HTR-8/SVneo (cell line): Measurements from ENCODE around the gene NETO1.

Experiments used
- DNase-seq: peaks from one replicate; pipeline ENCODE4 v3.0.0; 2011; ENCODE audit warnings: low spot score, mixed read lengths; ENCODE audit not compliant: insufficient read length
- FAIRE-seq: peaks from 2 replicates; lab custom pipeline; 2011; peaks lifted over from hg19 to GRCh38; lab: Jason Lieb, UNC

The NETO1 gene

DNA sequence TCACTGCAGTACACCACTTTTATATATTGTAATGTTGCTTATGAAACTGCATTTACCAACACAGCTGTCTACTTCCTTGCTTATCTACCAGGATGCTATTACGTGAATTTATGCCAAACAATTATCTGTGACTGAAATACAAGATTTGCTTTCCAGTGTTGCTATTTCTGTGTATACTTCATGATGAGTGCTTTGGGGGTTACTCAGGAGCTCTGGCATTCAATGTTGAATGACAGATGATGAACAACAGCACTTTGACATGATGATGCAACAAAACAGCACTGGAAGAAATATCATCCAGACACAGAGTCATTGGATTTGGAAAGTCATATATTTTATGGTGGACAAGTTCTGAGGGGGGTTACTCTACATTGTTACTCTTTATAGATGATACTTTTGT is 125.8 kb downstream of the NETO1 start:
- DNase-seq, result peak; percentile 9
- no peak for FAIRE-seq

DNA sequence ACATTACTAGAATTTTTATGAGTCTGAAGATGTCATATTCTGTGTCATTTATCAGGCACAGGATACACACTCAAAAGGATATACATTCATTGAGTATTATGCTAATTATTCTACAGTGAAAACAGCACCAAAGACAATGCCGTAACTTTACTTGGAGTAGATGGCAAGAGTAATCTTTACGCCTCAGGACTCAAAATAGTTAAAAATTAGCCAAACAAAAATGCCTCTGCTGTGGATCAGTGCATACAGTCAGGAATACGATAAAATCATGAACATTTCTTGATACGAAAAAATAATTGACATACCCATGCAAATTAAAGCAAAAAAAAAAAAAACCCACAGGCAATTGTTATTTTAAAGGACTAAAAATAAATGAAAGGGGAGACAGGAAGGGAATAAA is 129.7 kb downstream of the NETO1 start:
- FAIRE-seq, result no peak
- DNase-seq, result no peak

DNA sequence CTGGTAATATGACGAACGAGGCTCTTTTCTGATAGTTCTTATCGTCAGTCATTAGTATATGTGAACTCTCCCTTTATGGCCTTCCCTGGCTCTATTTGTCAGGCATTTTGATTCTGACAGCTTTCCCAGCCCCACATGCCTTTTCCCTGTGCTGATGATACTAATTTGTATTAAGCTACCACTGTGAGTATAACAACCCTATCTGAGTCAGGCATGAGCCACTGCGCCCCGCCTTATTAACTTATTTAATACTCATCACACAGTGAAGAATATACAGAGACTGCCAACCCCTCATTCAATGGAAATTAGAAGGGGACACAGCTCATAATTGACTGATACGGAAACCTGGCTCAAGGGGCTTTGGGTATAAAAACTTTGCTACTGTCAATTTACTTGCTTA is 140.0 kb downstream of the NETO1 start:
- DNase-seq, result no peak
- no peak for FAIRE-seq

DNA sequence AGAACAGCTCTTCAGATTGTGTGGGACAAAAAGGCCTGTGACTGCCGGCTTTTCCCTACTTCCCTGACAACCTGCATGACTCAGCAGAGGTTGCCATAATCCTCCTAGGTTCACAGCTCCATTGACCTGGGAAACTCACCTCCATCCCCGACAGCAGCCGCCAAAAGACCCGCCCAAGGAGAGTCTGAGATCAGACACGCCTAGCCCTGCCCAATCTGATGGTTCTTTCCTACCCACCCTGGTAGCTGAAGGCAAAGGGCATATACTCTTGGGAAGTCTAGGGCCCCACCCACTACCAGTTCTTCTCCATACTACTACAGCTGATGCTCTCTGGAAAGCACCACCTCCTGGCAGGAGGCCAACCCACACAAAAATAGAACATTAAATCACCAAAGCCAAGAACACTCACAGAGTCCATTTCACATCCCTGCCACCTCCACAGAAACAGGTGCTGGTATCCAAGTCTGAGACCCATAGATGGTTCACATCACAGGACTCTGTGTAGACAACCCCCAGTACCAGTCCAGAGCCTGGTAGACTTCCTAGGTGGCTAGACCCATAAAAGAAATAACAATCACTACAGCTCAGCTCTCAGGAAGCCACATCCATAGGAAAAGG is 140.6 kb downstream of the NETO1 start:
- DNase-seq (no peak), FAIRE-seq (no peak)

DNA sequence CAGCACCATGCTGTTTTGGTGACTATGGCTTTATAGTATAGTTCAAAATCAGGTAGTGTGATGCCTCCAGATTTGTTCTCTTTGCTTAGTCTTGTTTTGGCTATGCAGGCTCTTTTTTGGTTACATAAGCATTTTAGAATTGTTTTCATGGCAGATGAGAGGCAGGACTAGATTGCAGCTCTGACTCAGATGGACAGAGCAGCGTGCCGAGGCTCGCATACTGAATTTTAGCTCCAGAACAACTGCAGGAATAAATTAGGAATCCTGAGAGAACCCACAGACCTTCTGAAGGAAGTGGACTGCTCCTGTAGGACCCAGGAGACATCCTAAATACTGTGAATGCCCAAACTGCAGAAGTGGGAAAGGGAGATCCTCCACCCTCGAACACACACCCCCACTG is 141.6 kb downstream of the NETO1 start:
- FAIRE-seq (no peak), DNase-seq (no peak)

DNA sequence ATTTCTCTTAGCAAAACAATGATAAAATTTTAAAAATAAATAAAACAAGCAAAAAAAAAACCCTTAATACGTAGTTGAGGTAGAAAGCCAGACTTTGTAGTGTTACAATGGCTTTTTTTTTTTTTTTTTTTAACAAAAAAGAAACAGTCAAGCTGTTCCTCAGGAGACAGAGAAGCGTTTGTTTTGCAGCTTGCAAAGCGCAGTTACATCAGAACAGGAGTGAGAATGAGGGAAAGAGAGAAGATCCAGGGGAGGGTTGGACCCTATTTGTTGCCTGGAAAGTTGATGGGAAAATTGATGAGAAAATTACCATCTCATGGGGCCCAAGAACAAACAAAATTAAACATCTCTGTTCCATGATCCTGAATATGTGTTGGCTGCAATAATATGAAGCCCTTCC is 146.5 kb downstream of the NETO1 start:
- no peak for FAIRE-seq
- DNase-seq, result no peak

DNA sequence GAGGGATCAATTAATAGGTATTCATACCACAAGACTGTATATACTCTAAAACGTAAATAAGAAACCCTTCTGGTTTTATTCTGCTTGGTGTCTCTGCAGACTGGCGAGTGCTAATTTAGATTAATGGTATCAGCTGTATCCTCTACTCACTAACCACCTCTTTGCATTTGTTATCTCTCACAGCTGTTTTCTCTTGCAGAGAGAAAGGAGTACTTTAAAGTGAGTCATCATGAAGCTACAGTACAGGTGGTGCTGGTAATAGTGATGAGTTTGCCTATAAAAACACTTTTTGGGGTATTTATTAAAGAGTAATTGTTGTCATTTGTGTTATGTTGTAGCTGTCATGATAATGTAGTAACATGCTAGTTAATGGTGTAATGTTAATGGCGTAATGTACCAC is 147.7 kb downstream of the NETO1 start:
- FAIRE-seq (no peak), DNase-seq (no peak)

DNA sequence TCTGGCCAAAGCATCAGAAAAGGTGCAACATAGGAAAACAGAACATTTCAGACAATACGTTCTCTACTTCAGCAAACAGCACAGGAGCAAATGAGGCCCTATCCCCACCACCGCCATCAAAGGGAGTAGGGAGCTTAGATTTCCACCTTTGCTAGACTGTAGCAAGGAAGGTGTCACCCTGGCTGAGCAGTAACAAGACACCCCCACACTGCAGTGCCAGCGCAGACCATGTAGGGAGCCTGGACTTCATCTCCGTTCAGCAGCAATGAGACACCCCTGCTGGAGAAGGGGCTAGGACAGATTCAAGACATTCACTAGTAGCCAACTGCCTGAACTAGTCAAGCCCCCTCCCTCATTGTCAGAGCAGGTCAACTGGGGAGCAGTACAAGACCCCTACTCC is 163.6 kb downstream of the NETO1 start:
- FAIRE-seq (no peak), DNase-seq (no peak)

DNA sequence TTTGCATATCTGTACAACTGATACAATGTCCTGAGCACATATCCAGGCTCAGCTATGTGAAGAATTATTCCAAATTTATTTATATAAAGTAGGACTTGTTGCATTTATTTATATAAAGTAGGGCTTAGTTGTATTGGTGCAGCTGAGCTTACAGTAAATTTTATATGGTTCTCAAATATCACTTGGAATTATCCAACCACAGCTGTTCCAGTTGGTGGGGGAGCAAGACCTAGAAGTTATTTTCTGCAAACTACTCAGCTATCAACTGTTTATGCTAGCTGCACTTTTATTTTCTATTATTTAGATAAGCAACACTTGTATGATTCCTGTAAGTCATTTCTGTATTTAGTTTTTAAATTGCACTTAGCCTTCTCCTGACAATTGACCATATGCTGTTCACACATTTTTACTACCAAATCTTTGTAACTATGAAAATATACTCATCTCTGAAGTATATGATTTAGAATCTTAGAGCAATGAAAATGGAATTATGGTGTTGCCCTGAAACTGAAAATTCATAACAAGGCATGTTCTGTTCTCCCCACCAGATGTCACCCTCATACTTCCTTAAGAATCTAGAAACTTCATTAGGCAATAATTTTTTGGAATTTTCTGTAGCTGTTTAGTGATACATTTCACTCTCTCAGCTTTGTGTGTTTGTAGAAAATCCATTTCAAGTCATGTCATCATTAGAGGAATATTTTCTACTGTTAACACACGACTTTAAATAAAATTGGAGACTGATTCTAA is 166.7 kb downstream of the NETO1 start:
- FAIRE-seq (no peak), DNase-seq (no peak)

DNA sequence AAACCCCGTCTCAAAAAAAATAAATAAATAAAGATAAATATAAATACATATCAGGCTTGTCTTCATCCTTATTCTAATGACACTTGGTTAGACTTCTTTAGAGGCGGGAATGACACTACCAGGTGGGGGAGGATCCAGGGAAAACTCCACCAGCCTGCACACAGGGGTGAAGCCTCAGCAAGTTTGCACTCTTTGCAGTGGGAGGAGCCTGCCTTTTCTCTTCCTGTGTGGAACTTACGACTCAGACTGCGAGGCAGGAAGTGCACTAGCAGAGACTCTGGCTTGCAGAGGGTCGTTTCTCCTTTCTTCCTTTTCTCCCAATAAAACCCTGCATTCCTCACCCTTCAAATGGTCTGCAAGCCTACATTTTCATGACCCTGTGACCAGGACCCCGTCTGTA is 170.1 kb downstream of the NETO1 start:
- DNase-seq (no peak), FAIRE-seq (no peak)

DNA sequence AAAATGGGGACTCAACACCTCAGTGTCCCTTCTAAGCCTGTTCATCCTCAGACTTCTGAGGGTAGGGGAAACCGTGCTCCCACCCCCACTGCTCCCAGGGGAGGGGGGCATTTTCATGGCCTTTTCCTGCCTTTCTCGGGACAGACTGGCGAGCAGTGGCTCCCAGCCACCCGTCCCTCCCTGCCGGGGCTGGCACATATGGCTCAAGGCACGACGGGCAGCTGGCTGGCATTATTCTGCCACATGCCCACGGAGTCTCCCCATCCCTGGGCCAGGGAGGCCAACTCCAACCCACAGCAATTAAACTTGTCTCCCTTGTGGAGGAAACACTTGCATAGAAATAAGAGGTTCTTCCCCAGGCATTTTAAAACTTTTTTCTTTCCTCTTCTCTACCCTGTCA is 175.2 kb downstream of the NETO1 start:
- no peak for FAIRE-seq
- DNase-seq, result no peak
